IMR-90 (cell line): ENCODE measurements around the gene ALOX5AP. TPM values are rescaled to one million over a fixed set of nuclear protein-coding genes. Genes with fewer than 3 reads are reported as not detected.

ENCODE experiments used
- ATAC-seq: fragments of 200-7000 bp; cut with Tn5 transposase; 2 replicates; pipeline ENCODE4 v1.9.1; 2020; ENCODE audit warnings: low read depth, mild to moderate bottlenecking, moderate library complexity
- BruUV-seq: library from RNA; stranded (reverse); fragments of 400-500 nt; replicated peaks from 2 replicates; lab custom pipeline; 2021; lab: Mats Ljungman, UMichigan
- CTCF ChIA-PET: fragments of 300-600 bp; formaldehyde crosslinking; extraction: SDS; loops from one replicate; lab custom pipeline; 2021; ENCODE audit warnings: antibody characterized with exemption; lab: Yijun Ruan, JAX
- POLR2A ChIA-PET: fragments of 300-600 bp; sonication (Branson Sonifier 250); formaldehyde crosslinking; loops from one replicate; lab custom pipeline; 2022; ENCODE audit warnings: antibody characterized with exemption; ENCODE audit not compliant: unreplicated experiment; lab: Charles Lee
- DNase-seq: peaks from one replicate; pipeline ENCODE4 v3.0.0; 2013
- H2AFZ ChIP-seq: replicated peaks from 2 replicates; pipeline ENCODE3; 2013; ENCODE audit warnings: low read length, mild to moderate bottlenecking; ENCODE audit not compliant: poor library complexity
- H2AK5ac ChIP-seq: 2 replicates; pipeline ENCODE4 v1.6.1; 2013; ENCODE audit warnings: low read depth, low read length, inconsistent platforms
- H2AK9ac ChIP-seq: replicated peaks from 2 replicates; pipeline ENCODE3; 2013; ENCODE audit warnings: mild to moderate bottlenecking, low read depth, low read length, moderate library complexity; ENCODE audit not compliant: poor library complexity
- H2BK120ac ChIP-seq: 2 replicates; pipeline ENCODE4 v1.6.1; 2013; ENCODE audit warnings: low read depth, low read length, inconsistent platforms
- H2BK15ac ChIP-seq: 3 replicates; pipeline ENCODE4 v1.6.1; 2013; ENCODE audit warnings: low read depth, low read length, inconsistent platforms
- H2BK20ac ChIP-seq: 2 replicates; pipeline ENCODE4 v1.6.1; 2013; ENCODE audit warnings: low read depth, mild to moderate bottlenecking, inconsistent platforms, low read length, moderate library complexity
- H2BK5ac ChIP-seq: 2 replicates; pipeline ENCODE4 v1.6.1; 2013; ENCODE audit warnings: mild to moderate bottlenecking, low read depth, low read length, inconsistent platforms; ENCODE audit not compliant: poor library complexity, severe bottlenecking
- H3K14ac ChIP-seq: replicated peaks from 2 replicates; pipeline ENCODE4 v1.6.1; 2013; ENCODE audit warnings: low read depth, low read length, inconsistent platforms
- H3K18ac ChIP-seq: 2 replicates; pipeline ENCODE4 v1.6.1; 2013; ENCODE audit warnings: low read depth, low read length, control low read depth
- H3K23ac ChIP-seq: 2 replicates; pipeline ENCODE4 v1.6.1; 2013; ENCODE audit warnings: low read depth, low read length, inconsistent platforms
- H3K27ac ChIP-seq: 2 replicates; pipeline ENCODE4 v1.5.1; 2013; ENCODE audit warnings: mild to moderate bottlenecking, control low read depth, low read length; ENCODE audit not compliant: insufficient read depth
- H3K27me3 ChIP-seq: 2 replicates; pipeline ENCODE4 v1.6.1; 2013; ENCODE audit warnings: low read length; ENCODE audit not compliant: control insufficient read depth, insufficient read depth
- H3K36me3 ChIP-seq: 2 replicates; pipeline ENCODE4 v1.6.1; 2013; ENCODE audit warnings: low read length, mixed read lengths; ENCODE audit not compliant: control insufficient read depth, insufficient read depth
- H3K4ac ChIP-seq: 2 replicates; pipeline ENCODE4 v1.6.1; 2013; ENCODE audit warnings: low read depth, low read length, inconsistent platforms
- H3K4me1 ChIP-seq: 2 replicates; pipeline ENCODE4 v1.6.1; 2013; ENCODE audit warnings: low read length, mixed read lengths; ENCODE audit not compliant: control insufficient read depth, insufficient read depth
- H3K4me2 ChIP-seq: 2 replicates; pipeline ENCODE4 v1.6.1; 2013; ENCODE audit warnings: low read depth, mild to moderate bottlenecking, control low read depth, low read length, moderate library complexity
- H3K4me3 ChIP-seq: 2 replicates; pipeline ENCODE4 v1.5.1; 2013; ENCODE audit warnings: low read depth, mild to moderate bottlenecking, control low read depth, low read length, moderate library complexity; ENCODE audit not compliant: insufficient read depth
- H3K56ac ChIP-seq: 2 replicates; pipeline ENCODE4 v1.6.1; 2013; ENCODE audit warnings: low read length, inconsistent platforms; ENCODE audit not compliant: insufficient read depth; ENCODE audit errors: extremely low read depth
- H3K79me1 ChIP-seq, 2 experiments: 2 replicates each; pipeline ENCODE4 v1.6.1; 2013; ENCODE audit warnings: low read length in 2 of 2, inconsistent platforms in 1 of 2, low read depth in 1 of 2
- H3K9ac ChIP-seq: 2 replicates; pipeline ENCODE4 v1.6.1; 2013; ENCODE audit warnings: low read depth, low read length, control low read depth
- H3K9me1 ChIP-seq: 2 replicates; pipeline ENCODE4 v1.6.1; 2013; ENCODE audit warnings: low read length, inconsistent platforms; ENCODE audit not compliant: insufficient read depth
- H3K9me3 ChIP-seq: 2 replicates; pipeline ENCODE4 v1.6.1; 2013; ENCODE audit warnings: low read length; ENCODE audit not compliant: control insufficient read depth, insufficient read depth
- H4K20me1 ChIP-seq: 2 replicates; pipeline ENCODE4 v1.6.1; 2013; ENCODE audit warnings: low read length, inconsistent platforms; ENCODE audit not compliant: insufficient read depth
- H4K5ac ChIP-seq: 2 replicates; pipeline ENCODE4 v1.6.1; 2013; ENCODE audit warnings: mild to moderate bottlenecking, low read depth, low read length, control low read depth
- H4K8ac ChIP-seq, 2 experiments: 2 replicates each; pipeline ENCODE4 v1.6.1; 2013; ENCODE audit warnings: low read depth in 2 of 2, low read length in 2 of 2, control low read depth in 1 of 2, inconsistent platforms in 1 of 2
- H4K91ac ChIP-seq: 2 replicates; pipeline ENCODE4 v1.6.1; 2013; ENCODE audit warnings: low read depth, low read length, inconsistent platforms; ENCODE audit not compliant: insufficient read depth
- CHD1 ChIP-seq: IDR thresholded peaks from 2 replicates; pipeline ENCODE4 v1.6.1; 2012; ENCODE audit warnings: low read depth, low read length, improper control_type of control experiment
- MAZ ChIP-seq: IDR thresholded peaks from 2 replicates; pipeline ENCODE4 v1.6.1; 2012; ENCODE audit warnings: low read depth, mild to moderate bottlenecking, low read length, improper control_type of control experiment, moderate library complexity, borderline replicate concordance
- POLR2A ChIP-seq: IDR thresholded peaks from 2 replicates; pipeline ENCODE4 v1.6.1; 2012; ENCODE audit warnings: mild to moderate bottlenecking, low read depth, low read length
- RCOR1 ChIP-seq: IDR thresholded peaks from 2 replicates; pipeline ENCODE4 v1.6.1; 2012; ENCODE audit warnings: mild to moderate bottlenecking, low read length, improper control_type of control experiment; ENCODE audit not compliant: insufficient replicate concordance
- SMC3 ChIP-seq: fragments of 150-350 bp; IDR thresholded peaks from 2 replicates; pipeline ENCODE4 v1.6.1; 2016; ENCODE audit warnings: low read depth, mild to moderate bottlenecking, antibody characterized with exemption, low read length, moderate library complexity
- WGBS, 2 experiments: methylation state at CpG; one replicate each; pipeline versions ENCODE4 v1.1.5 to v1.1.7; 2013; ENCODE audit warnings: missing lambda C conversion rate in 2 of 2; ENCODE audit not compliant: insufficient read length in 1 of 2; ENCODE audit errors: extremely low coverage in 2 of 2; 5-methylcytosine and 5-hydroxymethylcytosine counted together
- dilution Hi-C: fragments of 300-500 bp; cut with HindIII; formaldehyde crosslinking; loops from one replicate; pipeline ENCODE4 v1.14.3; 2018; ENCODE audit warnings: low sequenced_read_pairs; ENCODE audit not compliant: unreplicated experiment
- in situ Hi-C: fragments of 300-500 bp; cut with MboI; formaldehyde crosslinking; loops from 3 replicates; pipeline ENCODE4 v1.14.3; 2019; ENCODE audit warnings: low sequenced_read_pairs, inconsistent platforms, mixed read lengths
- intact Hi-C: fragments of 100-400 bp; cut with micrococcal nuclease; formaldehyde crosslinking; loops from 2 replicates; pipeline ENCODE4 v1.10.0; 2022
- polyA plus RNA-seq, 3 experiments: library from polyadenylated mRNA; depleted of rRNA; stranded (reverse); fragments of >200 nt; gene quantifications; 2 replicates each; pipeline ENCODE4 v1.2.3, GENCODE V29; 2012; ENCODE audit warnings: low replicate concordance in 1 of 3
- total RNA-seq: library from RNA; depleted of rRNA; stranded (reverse); fragments of >200 nt; gene quantifications from 2 replicates; pipeline ENCODE4 v1.2.3, GENCODE V29; 2012

The ALOX5AP gene
- total and polyA plus RNA-seq, 2 of the 4 experiments (the other 2 are of a cell fraction), result 0.62 TPM; not detected in 1

- no peaks in the 10 kb centered on the region for H3K27me3 ChIP-seq
- H3K4me2 ChIP-seq, result peak overlapping the region; percentile 43
- no peak for TF ChIP-seq MAZ
- no peak for TF ChIP-seq CHD1
- no peak for TF ChIP-seq POLR2A
- TF ChIP-seq RCOR1, result no peak
- no peak for TF ChIP-seq SMC3
- peaks cover 25% of the 10 kb centered on the region for H3K4me1 ChIP-seq
- no peaks in the 10 kb centered on the region for H3K79me1 ChIP-seq
- peaks cover 5% of the 10 kb centered on the region; the same call in 1 of the 2 replicates for H3K9me1 ChIP-seq
- no peaks in the 10 kb centered on the region for H3K9me3 ChIP-seq
- H2AK5ac ChIP-seq, result peak overlapping the region; percentile 37
- peak overlapping the region; percentile 24; the same call in 1 of the 2 replicates for H3K9ac ChIP-seq
- H3K56ac ChIP-seq, result no peak overlapping the region
- H3K18ac ChIP-seq, result peak overlapping the region; percentile 71
- 89% methylated on average over 3 of the region's 8 CpGs; no CpG with 5 or more reads in 1 of the 2 experiments for WGBS, 2 experiments
- peak overlapping the region; percentile 40 for H2BK20ac ChIP-seq
- peak overlapping the region; percentile 33; the same call in 1 of the 2 replicates for H4K5ac ChIP-seq
- ATAC-seq, result no peak
- peak overlapping the region; percentile 3 for H2BK5ac ChIP-seq
- peak overlapping the region; percentile 40 for H4K91ac ChIP-seq
- H3K14ac ChIP-seq, result peak overlapping the region; percentile 26
- POLR2A ChIA-PET, result no interaction called here
- in situ Hi-C loops (no loop called here), intact Hi-C loops (loop anchor here (10.0 kb wide), 1 partner anchor 563 kb away; no protein-coding TSS in a partner anchor), dilution Hi-C loops (no loop called here)
- no peak overlapping the region for H2AK9ac ChIP-seq
- peak overlapping the region; percentile 70 to 76; a peak in 3 of 4 replicates for H4K8ac ChIP-seq
- H2BK15ac ChIP-seq, result peak overlapping the region; percentile 75; the same call in 2 of the 3 replicates
- CTCF ChIA-PET, result no interaction called here
- no TSS peak for BruUV-seq
- H3K36me3 ChIP-seq, result no peaks in the 10 kb centered on the region
- H2BK120ac ChIP-seq, result peak overlapping the region; percentile 75
- peak overlapping the region; percentile 73 for H3K23ac ChIP-seq
- H3K4me3 ChIP-seq, result no peak overlapping the region
- peak overlapping the region; percentile 51; the same call in 1 of the 2 replicates for H3K27ac ChIP-seq
- peak overlapping the region; percentile 48 for H3K4ac ChIP-seq
- DNase-seq, result no peak
- no peaks in the 10 kb centered on the region for H4K20me1 ChIP-seq
- peak overlapping the region; percentile 76 for H2AFZ ChIP-seq
Measured at GRCh38 chr13:30697177-30697953, 38.0 kb upstream of the ALOX5AP start.
